ENCODE data around the gene TRABD. TPM values are rescaled to one million over a fixed set of nuclear protein-coding genes. Genes with fewer than 3 reads are reported as not detected.
A peak's percentile ranks its signal among the peaks of the same experiment; 100 is the strongest.
"Not testable (repeated sequence)": the region's sequence is repeated elsewhere in the genome, so short reads cannot be mapped to it uniquely, and the experiment has no call there.

The TRABD gene
- total RNA-seq, 1 donor from 2014 or later = 43.7 TPM

DNA sequence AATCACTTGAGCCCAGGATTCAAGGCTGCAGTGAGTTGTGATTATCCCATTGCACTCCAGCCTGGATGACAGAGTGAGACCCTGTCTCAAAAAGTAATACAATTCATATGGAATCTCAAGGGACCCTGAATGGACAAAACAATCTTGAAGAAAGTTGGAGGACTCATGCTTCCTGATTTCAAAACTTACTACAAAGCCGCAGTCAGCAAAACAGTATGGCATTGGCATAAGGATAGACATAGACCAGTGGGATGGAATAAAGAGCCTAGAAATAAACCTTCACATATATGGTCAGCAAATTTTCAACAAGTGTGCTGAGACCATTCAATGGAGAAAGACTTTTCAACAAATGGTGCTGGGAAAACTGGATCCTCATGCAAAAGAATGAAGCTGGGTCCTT lies 17.6 kb downstream of the TRABD start:
- no peak for DNase-seq
- Histone ChIP-seq H3K36me3 (peaks cover 50% of the 10 kb centered on the region), H3K27me3 (ENCODE audit: low read depth) (no peaks in the 10 kb centered on the region), H3K4me1 (peaks cover 36% of the 10 kb centered on the region), H3K4me3 (no peak overlapping the region), H3K9me3 (no peaks in the 10 kb centered on the region), H3K27ac (no peak overlapping the region)
- TF ChIP-seq, protein P1, sequence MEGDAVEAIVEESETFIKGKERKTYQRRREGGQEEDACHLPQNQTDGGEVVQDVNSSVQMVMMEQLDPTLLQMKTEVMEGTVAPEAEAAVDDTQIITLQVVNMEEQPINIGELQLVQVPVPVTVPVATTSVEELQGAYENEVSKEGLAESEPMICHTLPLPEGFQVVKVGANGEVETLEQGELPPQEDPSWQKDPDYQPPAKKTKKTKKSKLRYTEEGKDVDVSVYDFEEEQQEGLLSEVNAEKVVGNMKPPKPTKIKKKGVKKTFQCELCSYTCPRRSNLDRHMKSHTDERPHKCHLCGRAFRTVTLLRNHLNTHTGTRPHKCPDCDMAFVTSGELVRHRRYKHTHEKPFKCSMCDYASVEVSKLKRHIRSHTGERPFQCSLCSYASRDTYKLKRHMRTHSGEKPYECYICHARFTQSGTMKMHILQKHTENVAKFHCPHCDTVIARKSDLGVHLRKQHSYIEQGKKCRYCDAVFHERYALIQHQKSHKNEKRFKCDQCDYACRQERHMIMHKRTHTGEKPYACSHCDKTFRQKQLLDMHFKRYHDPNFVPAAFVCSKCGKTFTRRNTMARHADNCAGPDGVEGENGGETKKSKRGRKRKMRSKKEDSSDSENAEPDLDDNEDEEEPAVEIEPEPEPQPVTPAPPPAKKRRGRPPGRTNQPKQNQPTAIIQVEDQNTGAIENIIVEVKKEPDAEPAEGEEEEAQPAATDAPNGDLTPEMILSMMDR (IDR thresholded peaks at IDR 0.05) = no peak
- no peak for ATAC-seq
- intact Hi-C loops (cut with DNase I) = no loop called here

DNA sequence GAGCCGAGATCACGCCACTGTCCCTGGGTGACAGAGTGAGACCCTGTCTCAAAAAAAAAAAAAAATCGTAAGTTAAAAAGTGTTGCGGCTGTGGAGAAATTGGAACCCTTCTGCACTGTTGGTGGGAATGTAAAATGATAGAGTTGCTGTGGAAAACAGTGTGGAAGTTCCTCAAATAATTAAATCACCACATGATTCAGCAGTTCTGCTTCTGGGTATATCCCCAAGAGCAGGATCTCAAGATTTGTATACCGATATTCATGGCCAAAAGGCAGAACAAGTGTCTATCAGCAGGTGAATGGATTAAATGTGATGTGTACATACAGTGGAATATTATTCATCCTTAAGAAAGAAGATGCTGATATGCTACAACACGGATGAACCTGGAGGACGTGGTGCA lies 18.9 kb downstream of the TRABD start:
- intact Hi-C loops (cut with DNase I) = no loop called here
- no peak for ATAC-seq
- DNase-seq = no peak
- Histone ChIP-seq H3K4me3 (no peak overlapping the region), H3K36me3 (peaks cover 58% of the 10 kb centered on the region), H3K4me1 (peaks cover 33% of the 10 kb centered on the region), H3K27ac (no peak overlapping the region), H3K27me3 (ENCODE audit: low read depth) (no peaks in the 10 kb centered on the region), H3K9me3 (no peaks in the 10 kb centered on the region)
- TF ChIP-seq, protein P1 (IDR thresholded peaks at IDR 0.05) = no peak

DNA sequence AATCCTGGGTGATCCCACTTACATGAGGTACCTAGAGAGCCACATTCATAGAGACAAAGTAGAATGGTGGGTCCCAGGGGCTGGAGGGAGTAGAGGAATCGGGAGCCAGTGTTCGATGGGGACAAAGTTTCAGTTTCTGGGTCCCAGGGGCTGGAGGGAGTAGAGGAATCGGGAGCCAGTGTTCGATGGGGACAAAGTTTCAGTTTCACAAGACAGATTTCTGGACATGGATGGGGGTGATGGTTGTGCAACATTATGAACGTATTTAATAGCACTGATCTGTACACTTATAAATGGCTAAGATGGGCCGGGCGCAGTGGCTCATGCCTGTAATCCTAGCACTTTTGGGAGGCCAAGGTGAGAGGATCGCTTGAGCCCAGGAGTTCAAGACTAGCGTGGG lies 19.3 kb downstream of the TRABD start:
- H3K4me3 ChIP-seq; H3K9me3 ChIP-seq; intact Hi-C loops (cut with DNase I); ATAC-seq; H3K27ac ChIP-seq; DNase-seq; H3K27me3 ChIP-seq (ENCODE audit: low read depth): not testable (repeated sequence)
- H3K4me1 ChIP-seq = peaks cover 28% of the 10 kb centered on the region
- peaks cover 61% of the 10 kb centered on the region for H3K36me3 ChIP-seq

DNA sequence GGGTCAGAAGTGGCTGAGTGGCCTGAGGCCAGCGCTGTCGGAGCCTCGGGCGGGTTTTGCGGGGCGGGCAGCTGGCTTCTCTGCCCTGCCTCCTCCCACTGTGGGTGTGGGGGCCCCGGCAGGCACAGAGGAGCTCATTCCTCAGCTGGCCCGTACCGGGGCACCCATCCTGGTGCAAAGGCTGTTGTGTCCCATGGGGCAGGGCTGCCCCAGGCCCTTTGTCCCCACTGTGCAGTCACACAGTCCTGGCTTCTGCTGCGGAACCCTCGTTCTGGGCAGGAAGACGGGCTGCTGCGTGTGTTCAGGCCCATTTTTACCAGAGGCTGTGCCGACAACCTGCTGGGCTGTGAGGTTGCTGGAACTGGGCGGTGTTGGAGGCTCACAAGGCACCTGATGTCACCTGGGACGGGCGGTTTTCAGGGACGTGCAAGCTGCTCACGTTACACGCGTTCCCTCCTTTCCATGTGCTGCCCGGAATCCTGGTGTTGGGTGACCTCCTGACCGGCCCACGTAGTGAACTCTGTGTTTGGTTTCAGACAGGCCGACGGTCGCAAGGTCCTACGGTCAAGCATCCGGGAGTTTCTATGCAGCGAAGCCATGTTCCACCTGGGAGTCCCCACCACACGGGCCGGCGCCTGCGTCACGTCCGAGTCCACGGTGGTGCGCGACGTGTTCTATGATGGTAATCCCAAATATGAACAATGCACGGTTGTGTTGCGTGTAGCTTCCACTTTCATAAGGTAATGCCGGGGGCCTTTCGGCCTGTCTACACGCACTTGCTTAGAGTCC lies 20.3 kb downstream of the TRABD start:
- intact Hi-C loops (cut with DNase I) = no loop called here
- TF ChIP-seq, protein P1 (IDR thresholded peaks at IDR 0.05) = no peak
- Histone ChIP-seq H3K27ac (no peak overlapping the region), H3K4me1 (peaks cover 26% of the 10 kb centered on the region), H3K9me3 (no peaks in the 10 kb centered on the region), H3K36me3 (peaks cover 71% of the 10 kb centered on the region), H3K4me3 (no peak overlapping the region), H3K27me3 (ENCODE audit: low read depth) (no peaks in the 10 kb centered on the region)
- ATAC-seq (no peak), DNase-seq (peak; percentile 32)

DNA sequence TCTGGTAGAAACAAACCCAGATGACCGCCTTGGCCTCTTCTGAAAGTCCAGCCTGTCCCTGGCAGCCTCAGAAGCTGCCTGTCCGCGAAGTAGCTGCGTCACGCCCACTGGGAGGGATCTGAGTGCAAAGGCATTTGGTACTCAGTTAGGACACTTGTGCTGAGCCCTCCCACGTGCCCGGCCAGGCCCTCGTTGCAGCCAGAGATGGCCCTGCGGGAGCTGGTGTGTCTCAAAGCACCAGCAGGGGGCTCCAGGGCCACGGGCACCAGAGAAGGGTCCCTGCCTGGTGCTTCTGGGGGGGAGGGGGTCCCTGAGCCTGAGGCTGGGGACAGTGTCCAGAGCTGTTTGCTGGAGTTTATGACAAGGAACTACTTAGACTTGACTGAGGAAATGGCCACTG lies 20.9 kb downstream of the TRABD start:
- ATAC-seq (peak; percentile 67 to 80), DNase-seq (peak; percentile 80)
- Histone ChIP-seq H3K9me3 (no peaks in the 10 kb centered on the region), H3K4me1 (peaks cover 25% of the 10 kb centered on the region), H3K36me3 (peaks cover 77% of the 10 kb centered on the region), H3K27me3 (ENCODE audit: low read depth) (no peaks in the 10 kb centered on the region), H3K27ac (no peak overlapping the region), H3K4me3 (no peak overlapping the region)
- TF ChIP-seq, protein P1 (IDR thresholded peaks at IDR 0.05) = peak; percentile 42
- intact Hi-C loops (cut with DNase I) = no loop called here

DNA sequence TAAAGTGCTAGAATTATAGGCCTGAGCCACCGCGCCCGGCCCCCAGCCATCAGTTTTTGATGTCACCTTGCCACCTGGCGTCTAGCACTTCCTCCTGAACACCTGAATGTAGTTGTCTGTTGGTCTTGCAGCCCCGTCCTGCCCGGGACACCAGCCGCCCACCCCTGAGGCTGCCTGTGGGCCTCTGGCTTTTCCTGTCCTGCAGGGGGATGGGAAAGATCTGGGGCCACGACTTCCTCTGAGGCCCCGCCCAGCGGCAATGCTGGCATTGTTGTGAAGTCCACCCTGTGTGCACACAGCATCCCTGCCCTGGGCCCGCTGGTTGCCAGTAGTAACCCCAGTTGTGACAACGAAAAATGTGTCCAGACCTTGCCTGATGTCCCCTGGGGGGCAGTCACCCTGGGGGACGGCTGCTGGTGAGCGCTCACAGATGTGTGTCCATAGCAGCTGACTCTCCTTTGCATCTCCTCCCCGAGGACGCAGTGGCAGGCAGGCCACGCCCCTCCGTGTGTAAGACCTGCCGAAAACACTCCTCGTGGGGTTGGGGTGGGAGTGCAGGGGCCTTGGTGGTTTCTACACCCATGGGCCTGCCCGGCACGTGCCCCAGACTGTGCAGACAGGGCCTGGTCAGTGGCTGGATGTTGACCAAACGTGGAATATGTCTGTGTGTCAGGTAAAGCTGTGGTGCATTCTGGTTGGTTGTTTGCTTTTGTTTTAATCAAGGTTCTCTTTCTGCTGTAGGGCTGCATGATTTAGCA lies 21.8 kb downstream of the TRABD start:
- TF ChIP-seq, protein P1 (IDR thresholded peaks at IDR 0.05) = no peak
- no peaks in the 10 kb centered on the region for H3K9me3 ChIP-seq
- DNase-seq (peak; percentile 48), ATAC-seq (no peak)
- intact Hi-C loops (cut with DNase I) = no loop called here
- no peak overlapping the region for H3K27ac ChIP-seq
- H3K27me3 ChIP-seq (ENCODE audit: low read depth) = no peaks in the 10 kb centered on the region
- no peak overlapping the region for H3K4me3 ChIP-seq
- peaks cover 87% of the 10 kb centered on the region for H3K36me3 ChIP-seq
- H3K4me1 ChIP-seq = peaks cover 15% of the 10 kb centered on the region

Data from lower lobe of right lung (tissue), 2 donors.